Glomerular visceral epithelial cell (primary cell): ENCODE results near the gene ZNF672.
"Not testable (repeated sequence)": the region's sequence is repeated elsewhere in the genome, so short reads cannot be mapped to it uniquely, and the experiment has no call there.

ENCODE experiments used
- DNase-seq: peaks from one replicate; pipeline ENCODE4 v3.0.0-alpha.2; 2016; ENCODE audit errors: extremely low spot score

Gene ZNF672

GRCh38 chr1:248813546-248813945 is 24.5 kb upstream of the ZNF672 start:
- DNase-seq: no peak

GRCh38 chr1:248814351-248814750 is 23.7 kb upstream of the ZNF672 start:
- no peak for DNase-seq

DNA sequence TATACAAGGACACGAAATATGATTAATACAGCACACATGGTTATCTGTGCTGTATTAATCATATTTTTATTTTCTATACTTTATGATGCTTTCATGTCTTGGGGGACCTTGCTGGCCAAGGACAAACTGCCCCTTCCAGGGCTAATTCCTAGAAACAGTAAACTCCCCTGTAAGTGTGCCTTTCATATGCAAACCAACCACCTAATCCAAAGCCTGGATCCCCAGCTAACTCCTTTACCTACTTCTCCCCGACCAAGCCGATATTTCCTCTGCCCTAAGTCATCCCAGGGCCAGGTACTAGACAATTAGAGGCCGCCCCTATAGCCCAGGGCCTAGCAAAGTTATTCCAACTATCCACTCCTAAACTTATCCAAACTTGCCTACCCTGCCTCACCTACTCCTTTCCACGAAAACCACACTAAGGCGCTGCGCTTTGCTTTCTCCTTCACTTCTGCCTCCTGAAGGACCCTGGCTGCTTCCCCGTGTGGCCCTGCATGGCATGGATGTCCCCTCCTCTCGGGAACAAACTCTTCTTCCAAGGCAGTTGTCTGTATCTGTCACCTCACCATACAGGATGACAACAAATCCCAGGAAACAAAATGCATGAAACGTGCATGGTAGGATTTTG is 22.5 kb upstream of the ZNF672 start:
- no peak for DNase-seq

GRCh38 chr1:248816042-248816851 is 21.8 kb upstream of the ZNF672 start:
- no peak for DNase-seq

DNA sequence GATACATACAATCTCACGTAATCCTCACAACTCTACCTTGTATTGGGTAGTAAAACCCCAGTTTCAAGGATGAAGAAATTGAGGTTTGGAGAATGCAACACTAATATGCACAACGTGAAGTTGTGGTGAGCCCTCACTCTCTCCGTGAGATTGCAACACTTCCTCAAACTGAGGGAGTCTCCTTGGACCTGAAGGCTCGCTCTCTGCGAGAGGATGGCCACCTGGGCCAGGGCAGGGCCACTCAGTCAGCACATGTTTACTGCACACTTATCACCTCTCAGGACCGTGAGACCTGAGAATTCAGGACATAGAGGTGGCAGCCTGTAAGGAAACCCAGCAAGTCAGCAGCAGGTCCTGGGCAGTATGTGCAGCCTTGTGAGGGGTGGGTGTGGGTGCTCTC is 21.0 kb upstream of the ZNF672 start:
- DNase-seq: no peak

DNA sequence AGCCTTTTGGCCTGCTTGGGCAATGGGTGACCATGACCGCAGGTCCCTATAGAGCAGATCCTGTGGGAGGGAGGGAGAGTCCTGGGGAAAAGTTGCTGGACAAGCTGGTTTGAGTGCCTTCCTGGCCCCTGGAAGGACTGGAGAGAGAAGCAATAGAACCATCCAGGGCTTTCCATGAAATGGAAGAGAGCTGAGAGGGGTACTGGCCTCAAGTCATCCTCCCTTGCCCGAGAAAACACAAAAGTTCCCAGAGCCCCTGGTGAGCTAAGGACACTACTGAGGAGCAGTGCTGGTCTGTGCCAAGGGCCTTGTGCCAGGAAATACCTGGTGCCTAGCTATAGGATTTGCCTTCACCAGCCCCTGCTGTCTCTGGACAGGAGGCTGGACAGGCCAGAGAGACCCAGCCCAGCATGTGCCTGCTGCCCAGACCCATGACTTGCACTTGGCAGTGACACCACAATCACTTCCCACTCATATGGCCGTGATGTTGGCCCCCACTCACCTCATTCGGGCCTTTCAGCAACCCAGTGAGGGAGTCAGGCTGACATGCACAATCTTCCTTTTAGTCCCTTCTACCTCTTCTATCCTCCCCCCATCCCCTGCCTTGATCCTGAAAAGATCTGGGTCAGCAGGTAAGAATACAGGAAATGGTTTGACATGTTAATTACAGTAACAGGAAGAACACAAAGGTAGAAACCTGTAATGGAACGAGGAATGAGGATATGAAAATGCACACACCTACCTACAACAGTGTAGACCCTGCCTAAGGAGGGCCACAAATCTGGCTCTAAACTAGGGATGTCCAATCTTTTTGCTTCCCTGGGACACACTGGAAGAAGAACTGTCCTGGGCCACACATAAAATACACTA is 19.3 kb upstream of the ZNF672 start:
- no peak for DNase-seq

GRCh38 chr1:248820041-248820585 is 17.9 kb upstream of the ZNF672 start:
- no peak for DNase-seq

GRCh38 chr1:248821101-248821500 is 16.9 kb upstream of the ZNF672 start:
- peak; percentile 82 for DNase-seq

DNA sequence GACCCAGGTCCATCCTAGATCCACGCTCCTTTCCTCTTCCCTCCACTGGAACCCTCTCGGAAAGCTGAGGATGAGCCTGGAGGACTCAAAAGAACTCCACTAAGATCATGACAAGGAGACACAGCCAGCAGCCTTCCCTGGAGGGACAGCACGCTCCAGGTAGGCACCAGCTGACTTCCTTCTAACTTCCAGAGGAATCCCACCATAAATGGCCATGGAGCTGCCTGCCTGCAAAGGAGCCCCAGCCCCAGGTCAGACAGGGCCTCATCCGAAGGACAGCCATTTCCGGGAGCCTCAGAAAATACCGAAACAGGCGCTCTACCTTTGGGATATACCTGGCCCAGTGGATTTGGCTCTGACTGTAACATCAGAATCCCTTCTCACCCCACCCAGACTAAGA is 16.4 kb upstream of the ZNF672 start:
- no peak for DNase-seq

DNA sequence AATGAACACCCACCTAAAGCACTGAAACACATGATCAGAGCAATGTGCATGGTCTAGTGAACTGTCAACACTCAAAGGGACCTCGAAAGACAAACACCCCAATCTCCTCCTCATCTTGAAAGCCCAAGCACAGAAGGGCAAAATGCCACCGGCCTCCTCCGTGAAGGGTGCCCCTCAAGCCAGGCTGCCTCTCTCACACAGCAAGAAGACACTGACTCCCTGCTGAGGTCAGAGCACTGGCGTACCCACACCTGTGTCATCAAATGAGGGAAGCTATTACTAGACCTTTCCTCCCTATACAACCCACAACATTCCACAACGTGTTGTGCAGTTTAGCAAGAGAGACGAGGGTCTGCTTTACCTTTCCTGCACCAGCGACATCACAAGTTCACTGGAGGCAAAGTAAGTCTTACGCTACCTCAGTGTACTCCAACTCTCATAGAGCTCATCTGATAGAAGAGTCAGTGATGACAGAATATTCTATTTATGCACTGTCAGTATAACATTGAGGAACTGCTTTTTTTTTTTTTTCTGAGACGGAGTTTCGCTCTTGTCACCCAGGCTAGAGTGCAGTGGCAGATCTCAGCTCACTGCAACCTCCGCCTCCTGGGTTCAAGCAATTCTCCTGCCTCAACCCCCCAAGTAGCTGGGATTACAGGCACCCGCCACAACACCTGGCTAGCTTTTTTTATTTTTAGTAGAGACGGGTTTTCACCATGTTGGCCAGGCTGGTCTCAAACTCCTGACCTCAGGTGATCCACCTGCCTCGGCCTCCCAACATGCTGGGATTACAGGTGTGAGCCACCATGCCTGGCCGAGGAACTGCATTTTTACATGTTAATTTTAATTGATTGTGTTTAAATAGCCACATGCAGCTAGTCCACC is 15.6 kb upstream of the ZNF672 start:
- DNase-seq: no peak

DNA sequence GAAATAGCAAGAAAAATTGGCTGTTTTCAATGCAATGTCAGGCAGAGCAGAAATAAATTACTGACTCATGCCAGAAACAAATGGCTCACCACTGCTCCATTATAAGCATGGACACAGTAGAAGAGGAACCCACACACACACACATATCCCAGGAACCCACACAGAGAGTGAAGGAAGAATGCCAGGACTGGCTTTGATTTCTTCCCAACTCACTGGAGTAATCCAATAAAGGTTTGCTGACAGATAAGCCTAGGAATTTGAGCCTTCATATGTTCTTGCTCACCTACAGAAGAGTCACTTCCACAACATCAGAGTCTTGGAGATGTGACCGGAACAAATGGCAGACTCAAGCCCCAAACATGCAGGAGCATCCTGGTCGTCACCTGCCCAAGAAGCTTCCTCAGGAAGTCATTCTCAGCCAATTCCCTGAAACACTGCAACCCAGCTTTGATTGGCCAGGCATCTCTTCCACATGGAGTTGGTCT is 14.5 kb upstream of the ZNF672 start:
- peak; percentile 56 for DNase-seq

DNA sequence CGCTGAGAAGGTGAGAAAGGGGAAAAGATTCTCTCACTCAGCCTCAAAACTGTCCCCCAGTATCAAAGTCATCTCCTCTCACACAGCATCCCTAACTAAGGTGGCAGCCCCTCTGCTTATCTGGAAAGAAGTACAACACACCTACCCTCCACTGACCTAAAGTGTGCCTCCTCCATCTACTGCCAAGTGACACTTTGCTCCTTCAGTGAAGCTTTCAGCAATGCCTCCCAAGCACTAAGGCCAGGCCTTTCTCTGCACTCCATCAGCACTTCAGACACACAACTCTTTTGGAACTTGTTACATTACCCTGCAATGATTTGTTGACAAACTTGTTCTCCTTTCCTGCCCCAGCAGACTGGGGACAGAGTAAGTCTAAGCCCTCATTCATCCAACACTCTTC is 13.7 kb upstream of the ZNF672 start:
- DNase-seq: no peak

DNA sequence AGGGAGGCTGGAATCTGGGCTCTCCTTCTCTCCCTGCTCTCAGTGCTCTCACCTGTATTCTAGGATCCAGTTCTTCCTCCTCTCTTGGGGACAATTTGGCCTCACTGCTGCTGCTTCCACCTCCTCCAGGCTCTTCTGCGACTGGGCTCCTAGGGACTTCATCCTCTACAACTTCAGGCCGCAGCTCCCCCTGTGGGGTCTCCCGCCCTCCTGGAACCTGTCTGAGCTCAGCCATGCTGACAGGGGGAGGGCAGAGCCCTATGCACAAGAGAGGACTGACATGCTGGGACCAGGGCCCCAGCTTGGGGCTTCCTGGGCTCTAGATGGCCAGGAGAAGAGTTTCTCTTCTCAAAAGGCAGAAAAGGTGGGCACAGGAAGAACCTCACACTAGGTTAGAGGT is 13.3 kb upstream of the ZNF672 start:
- no peak for DNase-seq

DNA sequence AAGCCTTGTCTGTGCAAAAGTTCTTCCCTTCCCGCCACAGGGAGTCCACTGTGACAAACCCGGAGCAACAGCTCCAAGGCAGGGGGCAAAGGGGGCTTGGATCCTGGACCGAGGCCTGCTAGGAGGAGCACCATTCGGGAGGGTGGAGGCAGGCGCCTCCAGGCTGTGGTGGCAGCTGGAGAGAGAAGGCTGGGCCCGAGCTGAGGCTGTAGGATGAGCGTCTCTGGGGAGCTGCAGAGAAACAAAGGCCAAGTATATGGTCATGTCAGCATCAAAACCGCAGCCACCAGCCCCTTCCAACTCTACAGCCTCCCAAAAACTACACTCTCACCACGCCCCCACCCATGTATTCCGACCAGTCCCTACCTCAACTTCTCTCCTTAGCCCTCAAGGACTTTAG is 12.9 kb upstream of the ZNF672 start:
- no peak for DNase-seq

GRCh38 chr1:248825573-248825908 is 12.5 kb upstream of the ZNF672 start:
- DNase-seq: no peak

DNA sequence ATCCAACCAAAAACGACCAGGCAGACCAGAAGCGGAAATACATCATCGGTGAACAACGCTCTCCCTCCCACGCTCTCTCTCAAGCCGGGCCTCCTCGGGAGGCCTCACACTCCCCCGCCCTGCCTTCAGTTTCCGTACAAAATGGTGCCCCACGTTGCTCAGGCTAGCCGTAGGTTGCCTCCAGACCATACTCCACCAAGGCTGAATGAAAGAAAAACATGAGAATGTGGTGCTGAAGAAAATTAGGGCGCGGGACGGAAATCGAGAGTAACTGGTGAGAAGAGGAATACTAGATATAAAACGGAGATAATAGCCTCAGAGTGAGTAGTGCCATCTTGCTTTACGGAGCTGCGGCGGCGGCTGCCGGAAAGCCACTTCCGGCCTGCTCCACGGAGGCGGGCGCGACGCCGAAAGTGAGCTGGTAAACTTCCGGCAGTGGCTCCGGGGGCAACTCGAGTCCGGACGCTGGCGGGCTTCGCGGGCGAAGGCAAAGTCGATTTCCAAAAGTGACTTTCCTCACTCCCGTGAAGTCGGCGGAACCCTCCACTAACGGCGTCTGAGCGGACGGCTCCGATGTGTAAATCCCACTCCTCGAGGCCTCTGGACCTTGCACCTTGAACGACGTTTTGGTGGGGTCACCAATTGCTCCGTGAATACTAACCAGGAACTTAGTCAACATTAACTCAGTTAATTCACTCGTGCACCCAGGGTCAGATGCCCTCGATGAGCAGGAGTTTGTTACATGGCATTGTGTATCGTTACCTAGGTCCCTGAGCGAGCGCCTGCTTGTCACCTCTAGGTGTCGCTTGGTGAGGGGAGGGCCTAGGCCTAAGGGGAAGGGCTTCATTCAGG is 11.9 kb upstream of the ZNF672 start, which contains the start of gene SH3BP5L:
TSS of gene SH3BP5L (minus strand) at position 7 of the 852 bp plus-strand sequence. CDS start 980 bp downstream, outside the sequence.
- DNase-seq: peak; percentile 94

DNA sequence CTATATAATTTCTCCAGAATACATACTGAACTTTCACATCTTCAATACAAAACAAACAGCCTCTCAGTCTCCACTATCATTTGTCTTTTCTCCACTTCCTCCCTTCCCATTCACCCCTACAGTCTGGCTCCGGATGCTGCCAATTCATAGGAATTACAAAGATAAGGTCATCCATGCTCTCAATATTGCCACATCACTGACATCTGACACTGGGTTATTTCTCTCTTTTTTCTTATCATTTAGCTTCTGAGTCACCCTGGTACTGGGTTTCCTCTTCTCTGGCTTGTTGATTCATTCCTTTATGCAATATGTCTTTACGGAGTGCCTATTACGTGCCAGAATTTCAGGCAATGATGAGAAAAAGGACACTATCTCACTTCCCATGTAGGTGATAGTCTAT is 9.2 kb upstream of the ZNF672 start:
- peak; percentile 27 for DNase-seq

DNA sequence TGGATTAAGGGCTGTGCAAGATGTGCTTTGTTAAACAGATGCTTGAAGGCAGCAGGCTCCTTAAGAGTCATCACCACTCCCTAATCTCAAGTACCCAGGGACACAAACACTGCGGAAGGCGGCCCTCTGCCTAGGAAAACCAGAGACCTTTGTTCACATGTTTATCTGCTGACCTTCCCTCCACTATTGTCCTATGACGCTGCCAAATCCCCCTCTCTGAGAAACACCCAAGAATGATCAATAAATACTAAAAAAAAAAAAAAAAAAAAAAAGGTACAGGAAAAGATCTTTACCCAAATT is 7.4 kb upstream of the ZNF672 start:
- not testable (repeated sequence) for DNase-seq

GRCh38 chr1:248831842-248832241 is 6.2 kb upstream of the ZNF672 start:
- DNase-seq: no peak

DNA sequence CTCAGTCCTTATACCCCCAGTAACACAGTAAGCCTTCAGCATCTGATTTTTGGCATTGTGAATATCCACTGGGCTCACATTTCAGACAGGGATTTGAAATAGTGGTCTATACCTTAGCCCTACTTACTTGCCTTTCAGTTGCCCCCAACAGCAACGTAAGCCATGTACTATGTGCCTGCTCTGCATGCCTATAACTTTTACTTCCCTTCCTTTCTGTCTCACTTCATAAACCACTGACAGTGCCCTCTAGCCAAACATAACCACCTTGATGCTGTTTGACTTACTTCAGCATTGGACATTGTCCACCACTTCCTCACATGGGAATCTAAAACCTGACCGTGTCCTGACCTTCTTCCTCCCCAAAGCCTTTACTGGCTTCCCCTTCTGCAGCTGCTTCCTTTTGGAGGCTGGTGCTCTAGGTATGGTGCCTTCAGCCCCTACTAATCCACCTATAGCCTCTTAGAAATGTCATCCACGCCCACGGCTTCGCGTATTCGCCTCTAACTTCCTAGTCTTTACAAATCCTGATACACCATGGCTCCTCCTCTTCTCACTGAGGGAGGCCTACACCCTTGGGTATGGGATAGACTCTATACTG is 3.6 kb upstream of the ZNF672 start:
- DNase-seq: no peak
